Subcutaneous abdominal adipose tissue (tissue), 5 donors: ENCODE measurements around the gene IGFBP4.
A peak's percentile ranks its signal among the peaks of the same experiment; 100 is the strongest.
"Not testable (repeated sequence)": the region's sequence is repeated elsewhere in the genome, so short reads cannot be mapped to it uniquely, and the experiment has no call there.

Experiments used
- H3K27ac ChIP-seq: one replicate; pipeline ENCODE4 v1.7.0; 2013; ENCODE audit warnings: low read depth, mild to moderate bottlenecking, inconsistent platforms, low read length, moderate library complexity
- H3K27me3 ChIP-seq, 5 donors: one replicate each; pipeline ENCODE4 v1.7.0; 2013; ENCODE audit warnings: low read length in 5 of 5, inconsistent platforms in 1 of 5; ENCODE audit not compliant: control insufficient read depth in 5 of 5, insufficient read depth in 4 of 5
- H3K36me3 ChIP-seq, 5 donors: one replicate each; pipeline ENCODE4 v1.7.0; 2013; ENCODE audit warnings: low read length in 5 of 5; ENCODE audit not compliant: control insufficient read depth in 5 of 5, insufficient read depth in 5 of 5
- H3K4me1 ChIP-seq, 5 donors: one replicate each; pipeline ENCODE4 v1.7.0; 2013; ENCODE audit warnings: low read length in 5 of 5, mild to moderate bottlenecking in 3 of 5, moderate library complexity in 1 of 5; ENCODE audit not compliant: control insufficient read depth in 5 of 5, insufficient read depth in 5 of 5
- H3K4me3 ChIP-seq, 5 donors: one replicate each; pipeline ENCODE4 v1.7.0; 2013; ENCODE audit warnings: low read length in 5 of 5, low read depth in 1 of 5
- H3K9ac ChIP-seq, 5 donors: one replicate each; pipeline ENCODE4 v1.7.0; 2013; ENCODE audit warnings: low read length in 5 of 5, mild to moderate bottlenecking in 4 of 5, moderate library complexity in 3 of 5
- H3K9me3 ChIP-seq, 5 donors: one replicate each; pipeline ENCODE4 v1.7.0; 2013; ENCODE audit warnings: low read length in 5 of 5; ENCODE audit not compliant: control insufficient read depth in 5 of 5
- donor health status: healthy.
- donor health status: healthy.
- donor health status: healthy.
- donor health status: healthy.
- donor health status: healthy.

Gene IGFBP4

DNA sequence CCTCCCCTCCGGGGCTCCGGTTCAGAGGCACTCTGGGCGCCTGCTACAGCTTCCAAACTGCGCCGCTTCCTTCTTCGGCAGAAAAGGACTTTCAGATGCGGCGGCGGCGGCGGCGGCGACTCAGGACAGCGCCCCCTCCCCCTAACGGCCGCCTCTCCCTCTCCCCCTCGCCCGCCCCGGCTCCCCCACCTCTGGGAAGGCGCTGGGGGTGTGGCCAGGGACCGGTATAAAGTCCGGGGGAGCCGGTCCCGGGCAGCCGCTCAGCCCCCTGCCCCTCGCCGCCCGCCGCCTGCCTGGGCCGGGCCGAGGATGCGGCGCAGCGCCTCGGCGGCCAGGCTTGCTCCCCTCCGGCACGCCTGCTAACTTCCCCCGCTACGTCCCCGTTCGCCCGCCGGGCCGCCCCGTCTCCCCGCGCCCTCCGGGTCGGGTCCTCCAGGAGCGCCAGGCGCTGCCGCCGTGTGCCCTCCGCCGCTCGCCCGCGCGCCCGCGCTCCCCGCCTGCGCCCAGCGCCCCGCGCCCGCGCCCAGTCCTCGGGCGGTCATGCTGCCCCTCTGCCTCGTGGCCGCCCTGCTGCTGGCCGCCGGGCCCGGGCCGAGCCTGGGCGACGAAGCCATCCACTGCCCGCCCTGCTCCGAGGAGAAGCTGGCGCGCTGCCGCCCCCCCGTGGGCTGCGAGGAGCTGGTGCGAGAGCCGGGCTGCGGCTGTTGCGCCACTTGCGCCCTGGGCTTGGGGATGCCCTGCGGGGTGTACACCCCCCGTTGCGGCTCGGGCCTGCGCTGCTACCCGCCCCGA lies at the start of gene IGFBP4:
IGFBP4 (plus strand) TSS at position 255 of the 792 bp plus-strand sequence; CDS start at position 541, 286 bp downstream.
- H3K36me3 ChIP-seq = peaks cover 0 to 6% (median 3%) of the 10 kb centered on the region in 5 donors
- H3K9ac ChIP-seq = peak within 1 kb of the TSS; percentile 79 to 99 (median 84)
- H3K4me3 ChIP-seq = peak within 1 kb of the TSS; percentile 80 to 98 (median 93)
- peak within 1 kb of the TSS; percentile 94 for H3K27ac ChIP-seq
- no peaks in the 10 kb centered on the region for H3K27me3 ChIP-seq
- no peaks in the 10 kb centered on the region for H3K9me3 ChIP-seq
- peaks cover 10 to 60% (median 54%) of the 10 kb centered on the region in 5 donors for H3K4me1 ChIP-seq

DNA sequence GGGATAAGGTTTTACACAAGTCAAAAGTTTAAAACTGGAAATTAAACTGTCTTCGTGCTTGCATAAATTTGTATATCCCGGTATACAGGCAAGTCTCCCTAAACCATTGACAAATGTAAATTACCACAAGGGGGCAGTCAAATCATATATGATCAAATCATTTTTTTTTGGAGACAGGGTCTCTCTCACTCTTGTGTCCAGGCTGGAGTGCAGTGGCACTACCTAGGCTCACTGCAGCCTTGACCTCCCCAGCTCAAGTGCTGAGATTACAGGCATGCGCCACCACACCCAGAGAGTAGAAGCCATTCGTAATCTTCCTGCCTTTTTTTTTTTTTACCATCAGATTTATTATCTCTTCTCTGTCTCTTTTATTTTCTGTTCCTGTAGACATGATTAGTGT lies 44.1 kb upstream of the IGFBP4 start:
- no peaks in the 10 kb centered on the region for H3K4me1 ChIP-seq
- no peaks in the 10 kb centered on the region for H3K9me3 ChIP-seq
- no peaks in the 10 kb centered on the region for H3K36me3 ChIP-seq

DNA sequence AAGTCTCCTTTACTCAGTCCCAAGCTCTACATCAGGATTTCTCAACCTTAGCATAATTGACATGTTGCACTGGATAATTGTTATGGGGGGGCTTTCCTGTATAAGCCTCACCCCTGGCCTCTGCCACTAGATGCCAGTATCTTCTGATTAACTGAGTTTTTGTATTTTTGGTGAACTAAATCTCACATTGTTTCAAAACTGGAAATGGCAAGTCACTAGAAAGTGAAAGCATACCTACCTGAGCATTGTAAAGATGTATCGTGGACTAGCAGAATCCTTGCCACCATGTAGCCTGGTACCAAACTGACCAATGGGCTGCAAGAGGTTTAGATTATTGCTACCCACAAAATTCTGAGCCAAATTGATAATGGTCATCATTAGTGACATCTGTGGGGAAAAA lies 40.6 kb upstream of the IGFBP4 start:
- no peak overlapping the region for H3K27ac ChIP-seq
- no peaks in the 10 kb centered on the region for H3K27me3 ChIP-seq
- H3K9me3 ChIP-seq = no peaks in the 10 kb centered on the region
- no peak overlapping the region for H3K4me3 ChIP-seq
- H3K9ac ChIP-seq = no peak overlapping the region
- H3K4me1 ChIP-seq = no peaks in the 10 kb centered on the region
- H3K36me3 ChIP-seq = no peaks in the 10 kb centered on the region

More for the DNA sequence above, 44.1 kb upstream of the IGFBP4 start:
- no peak overlapping the region for H3K27ac ChIP-seq
- no peaks in the 10 kb centered on the region for H3K27me3 ChIP-seq
- no peak overlapping the region for H3K4me3 ChIP-seq
- H3K9ac ChIP-seq = no peak overlapping the region

DNA sequence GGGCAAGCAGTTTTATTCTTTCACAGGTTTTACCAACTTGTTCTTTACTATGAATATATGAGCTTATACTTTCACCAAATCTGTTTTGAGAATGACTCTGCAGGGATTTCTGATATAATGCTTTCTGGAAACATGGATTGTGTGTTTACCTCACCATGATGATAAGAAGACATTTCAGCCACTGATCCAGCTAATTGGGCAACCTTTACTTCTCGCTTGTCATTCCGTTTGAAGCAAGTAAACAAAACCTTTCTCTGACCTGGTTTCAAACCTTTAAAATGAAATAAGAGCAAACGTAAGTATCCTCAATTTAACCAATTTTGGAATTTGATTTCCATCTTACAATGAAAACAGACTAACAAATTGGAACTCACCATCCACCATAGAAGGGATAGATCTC lies 39.2 kb upstream of the IGFBP4 start:
- Histone ChIP-seq H3K4me3 (no peak overlapping the region), H3K9me3 (no peaks in the 10 kb centered on the region), H3K9ac (no peak overlapping the region), H3K27me3 (no peaks in the 10 kb centered on the region), H3K36me3 (no peaks in the 10 kb centered on the region), H3K27ac (no peak overlapping the region), H3K4me1 (no peaks in the 10 kb centered on the region)

GRCh38 chr17:40407460-40407859 lies 35.8 kb upstream of the IGFBP4 start:
- Histone ChIP-seq H3K4me3 (no peak overlapping the region), H3K4me1 (no peaks in the 10 kb centered on the region), H3K27ac (no peak overlapping the region), H3K36me3 (no peaks in the 10 kb centered on the region), H3K27me3 (no peaks in the 10 kb centered on the region), H3K9ac (no peak overlapping the region), H3K9me3 (no peaks in the 10 kb centered on the region)

- not testable (repeated sequence) for H3K36me3 ChIP-seq
Measured at GRCh38 chr17:40409540-40409939, 33.7 kb upstream of the IGFBP4 start.

DNA sequence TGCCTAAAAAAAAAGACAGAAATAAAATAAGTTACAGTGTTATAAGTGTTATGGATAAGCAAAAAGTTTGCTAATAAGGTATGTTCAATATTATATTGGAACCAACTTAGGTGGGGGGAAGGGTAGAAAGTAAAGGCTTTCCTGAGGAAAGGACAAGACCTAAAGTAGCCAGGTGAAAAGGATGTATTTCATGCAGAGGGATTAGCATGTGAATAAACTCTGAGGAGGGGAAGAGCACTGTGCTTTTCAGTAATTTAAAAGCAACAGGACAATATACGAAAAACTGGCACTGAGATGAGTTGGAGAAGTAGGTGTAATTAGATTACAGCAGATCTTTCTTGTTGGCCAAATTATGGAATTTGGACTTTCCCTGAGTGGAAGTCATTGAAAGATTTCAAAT lies 33.2 kb upstream of the IGFBP4 start:
- Histone ChIP-seq H3K36me3 (no peaks in the 10 kb centered on the region), H3K9ac (no peak overlapping the region), H3K4me1 (no peaks in the 10 kb centered on the region), H3K27me3 (no peaks in the 10 kb centered on the region), H3K4me3 (no peak overlapping the region), H3K27ac (no peak overlapping the region), H3K9me3 (no peaks in the 10 kb centered on the region)

More at GRCh38 chr17:40409540-40409939, 33.7 kb upstream of the IGFBP4 start:
- H3K9me3 ChIP-seq, H3K27ac ChIP-seq, H3K4me3 ChIP-seq, H3K4me1 ChIP-seq, H3K27me3 ChIP-seq, H3K9ac ChIP-seq: not testable (repeated sequence)

DNA sequence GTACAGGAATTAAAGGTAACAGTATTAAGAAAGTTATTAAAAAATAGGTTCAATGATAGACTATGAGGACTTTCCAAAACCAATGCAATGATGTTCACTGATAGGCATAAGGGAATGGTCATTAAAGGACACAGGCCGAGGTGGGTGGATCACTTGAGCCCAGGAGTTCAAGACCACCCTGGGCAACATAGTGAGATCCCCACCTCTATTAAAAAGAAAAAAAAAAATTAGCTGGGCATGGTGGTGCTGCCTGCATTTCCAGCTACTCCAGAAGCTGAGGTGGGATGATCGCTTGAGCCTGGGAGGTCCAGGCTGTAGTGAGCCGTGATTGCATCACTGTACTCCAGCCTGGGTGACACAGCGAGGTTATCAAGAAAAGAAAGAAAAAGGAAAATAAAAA lies 31.4 kb upstream of the IGFBP4 start:
- no peak overlapping the region for H3K4me3 ChIP-seq
- no peaks in the 10 kb centered on the region for H3K4me1 ChIP-seq
- H3K9me3 ChIP-seq = no peaks in the 10 kb centered on the region
- H3K27me3 ChIP-seq = no peaks in the 10 kb centered on the region
- H3K27ac ChIP-seq = no peak overlapping the region
- no peaks in the 10 kb centered on the region for H3K36me3 ChIP-seq
- no peak overlapping the region for H3K9ac ChIP-seq

DNA sequence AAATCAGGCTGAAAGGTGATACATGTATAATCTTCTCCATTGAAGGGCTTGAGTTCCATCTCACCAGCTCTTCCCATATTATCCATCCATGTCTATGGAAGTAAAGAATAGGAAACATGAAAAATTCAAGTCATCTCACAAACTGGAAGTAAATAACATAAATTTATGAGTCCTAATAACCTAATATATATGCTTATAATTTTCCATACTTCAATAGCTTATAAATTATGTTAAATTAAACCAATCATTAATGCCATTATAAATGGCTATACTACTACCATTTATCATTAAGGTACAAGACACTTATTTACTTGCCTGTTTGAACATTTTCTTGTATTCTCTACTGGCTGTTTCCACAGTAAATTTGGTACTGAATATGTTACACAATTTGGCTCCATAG lies 30.4 kb upstream of the IGFBP4 start:
- Histone ChIP-seq H3K27ac (no peak overlapping the region), H3K9ac (no peak overlapping the region), H3K36me3 (no peaks in the 10 kb centered on the region)

GRCh38 chr17:40414312-40414711 lies 28.9 kb upstream of the IGFBP4 start:
- H3K36me3 ChIP-seq, H3K27ac ChIP-seq, H3K27me3 ChIP-seq, H3K9ac ChIP-seq, H3K4me3 ChIP-seq, H3K9me3 ChIP-seq: not testable (repeated sequence)
- peaks cover 0 to 22% (median 20%) of the 10 kb centered on the region in 5 donors for H3K4me1 ChIP-seq

More for the DNA sequence above, 30.4 kb upstream of the IGFBP4 start:
- H3K27me3 ChIP-seq = peaks cover 0 to 4% (median 0%) of the 10 kb centered on the region in 5 donors
- no peak overlapping the region for H3K4me3 ChIP-seq
- H3K4me1 ChIP-seq = peaks cover 0 to 8% (median 8%) of the 10 kb centered on the region in 5 donors
- H3K9me3 ChIP-seq = no peaks in the 10 kb centered on the region
